AG09319 (cell line): ENCODE results near the gene SLC9A9.

Source experiments
- DNase-seq: peaks from one replicate; pipeline ENCODE4 v3.0.0-alpha.2; 2010; ENCODE audit warnings: low read depth; ENCODE audit errors: extremely low read depth
- CTCF ChIP-seq: IDR thresholded peaks from 2 replicates; pipeline ENCODE4 v1.5.1; 2011; ENCODE audit warnings: low read depth, mild to moderate bottlenecking, inconsistent platforms, low read length, moderate library complexity

The SLC9A9 gene

GRCh38 chr3:143380449-143380848, 467.8 kb downstream of the SLC9A9 start:
- DNase-seq: no peak
- TF ChIP-seq CTCF: no peak

GRCh38 chr3:143375698-143376097, 472.6 kb downstream of the SLC9A9 start:
- no peak for DNase-seq

GRCh38 chr3:143367171-143367570, 481.1 kb downstream of the SLC9A9 start:
- no peak for TF ChIP-seq CTCF
- DNase-seq: no peak

More at GRCh38 chr3:143375698-143376097, 472.6 kb downstream of the SLC9A9 start:
- TF ChIP-seq CTCF: no peak

- DNase-seq: no peak
- no peak for TF ChIP-seq CTCF
Measured at GRCh38 chr3:143366672-143367071, 481.6 kb downstream of the SLC9A9 start.

GRCh38 chr3:143363949-143364348, 484.3 kb downstream of the SLC9A9 start:
- TF ChIP-seq CTCF: no peak
- DNase-seq: no peak

- no peak for DNase-seq
- TF ChIP-seq CTCF: no peak
Measured at GRCh38 chr3:143363276-143363675, 485.0 kb downstream of the SLC9A9 start.

- no peak for TF ChIP-seq CTCF
- DNase-seq: no peak
Measured at GRCh38 chr3:143362115-143362991, 485.9 kb downstream of the SLC9A9 start.
